ENCODE measurements around the gene BCL2. TPM values are rescaled to one million over a fixed set of nuclear protein-coding genes. Genes with fewer than 3 reads are reported as not detected.

BCL2 gene
- total RNA-seq, 1 donor from 2014 or later: 76.1 TPM

GRCh38 chr18:63301434-63301833 is 18.1 kb downstream of the BCL2 start:
- H3K27me3 Mint-ChIP-seq (ENCODE audit: low read depth): no peaks in the 10 kb centered on the region
- peaks cover 78% of the 10 kb centered on the region for H3K4me1 Mint-ChIP-seq (ENCODE audit: low read depth)
- H3K36me3 Mint-ChIP-seq (ENCODE audit: low read depth): peaks cover 80% of the 10 kb centered on the region
- DNase-seq (ENCODE audit: low spot score): no peak
- peak overlapping the region; percentile 92 for H3K27ac Mint-ChIP-seq
- intact Hi-C loops (cut with micrococcal nuclease): loop anchor here (2.0 kb wide), 2 partner anchors 33 to 67 kb away; no protein-coding TSS in a partner anchor
- peak overlapping the region; percentile 49 for H3K4me3 Mint-ChIP-seq (ENCODE audit: low read depth)
- H3K9me3 Mint-ChIP-seq: no peaks in the 10 kb centered on the region

GRCh38 chr18:63299837-63300745 is 19.5 kb downstream of the BCL2 start:
- H3K4me3 Mint-ChIP-seq (ENCODE audit: low read depth): peak overlapping the region; percentile 61
- H3K4me1 Mint-ChIP-seq (ENCODE audit: low read depth): peaks cover 79% of the 10 kb centered on the region
- intact Hi-C loops (cut with micrococcal nuclease): loop anchor here (1.0 to 2.0 kb wide), 6 partner anchors 16 to 145 kb away; no protein-coding TSS in a partner anchor
- peaks cover 85% of the 10 kb centered on the region for H3K36me3 Mint-ChIP-seq (ENCODE audit: low read depth)
- no peaks in the 10 kb centered on the region for H3K27me3 Mint-ChIP-seq (ENCODE audit: low read depth)
- H3K9me3 Mint-ChIP-seq: no peaks in the 10 kb centered on the region
- peak overlapping the region; percentile 94 for H3K27ac Mint-ChIP-seq
- no peak for DNase-seq (ENCODE audit: low spot score)

- Mint-ChIP-seq H3K27ac (peak overlapping the region; percentile 94), H3K9me3 (no peaks in the 10 kb centered on the region), H3K4me3 (ENCODE audit: low read depth) (peak overlapping the region; percentile 5), H3K4me1 (ENCODE audit: low read depth) (peaks cover 71% of the 10 kb centered on the region), H3K27me3 (ENCODE audit: low read depth) (no peaks in the 10 kb centered on the region), H3K36me3 (ENCODE audit: low read depth) (peaks cover 78% of the 10 kb centered on the region)
- no peak for DNase-seq (ENCODE audit: low spot score)
- intact Hi-C loops (cut with micrococcal nuclease): no loop called here
These were observed 20.9 kb downstream of the BCL2 start for GRCh38 chr18:63298400-63299365.

- intact Hi-C loops (cut with micrococcal nuclease): no loop called here
- Mint-ChIP-seq H3K27ac (peak overlapping the region; percentile 71), H3K36me3 (ENCODE audit: low read depth) (peaks cover 72% of the 10 kb centered on the region), H3K4me3 (ENCODE audit: low read depth) (no peak overlapping the region), H3K27me3 (ENCODE audit: low read depth) (no peaks in the 10 kb centered on the region), H3K4me1 (ENCODE audit: low read depth) (peaks cover 74% of the 10 kb centered on the region), H3K9me3 (no peaks in the 10 kb centered on the region)
- DNase-seq (ENCODE audit: low spot score): no peak
These were observed 21.7 kb downstream of the BCL2 start for GRCh38 chr18:63297687-63298399.

- Mint-ChIP-seq H3K27ac (peak overlapping the region; percentile 9), H3K9me3 (no peaks in the 10 kb centered on the region), H3K4me1 (ENCODE audit: low read depth) (peaks cover 67% of the 10 kb centered on the region), H3K27me3 (ENCODE audit: low read depth) (no peaks in the 10 kb centered on the region), H3K36me3 (ENCODE audit: low read depth) (peaks cover 37% of the 10 kb centered on the region), H3K4me3 (ENCODE audit: low read depth) (no peak overlapping the region)
- DNase-seq (ENCODE audit: low spot score): no peak
- intact Hi-C loops (cut with micrococcal nuclease): no loop called here
These were observed 25.6 kb downstream of the BCL2 start for GRCh38 chr18:63293935-63294334.

GRCh38 chr18:63292831-63293683 is 26.5 kb downstream of the BCL2 start:
- intact Hi-C loops (cut with micrococcal nuclease): no loop called here
- H3K27me3 Mint-ChIP-seq (ENCODE audit: low read depth): no peaks in the 10 kb centered on the region
- no peak for DNase-seq (ENCODE audit: low spot score)
- H3K4me1 Mint-ChIP-seq (ENCODE audit: low read depth): peaks cover 58% of the 10 kb centered on the region
- no peak overlapping the region for H3K4me3 Mint-ChIP-seq (ENCODE audit: low read depth)
- peaks cover 28% of the 10 kb centered on the region for H3K36me3 Mint-ChIP-seq (ENCODE audit: low read depth)
- no peaks in the 10 kb centered on the region for H3K9me3 Mint-ChIP-seq
- H3K27ac Mint-ChIP-seq: peak overlapping the region; percentile 16

- intact Hi-C loops (cut with micrococcal nuclease): loop anchor here (2.0 kb wide), 1 partner anchor 22 kb away; no protein-coding TSS in a partner anchor
- DNase-seq (ENCODE audit: low spot score): no peak
- no peak overlapping the region for H3K4me3 Mint-ChIP-seq (ENCODE audit: low read depth)
- peaks cover 58% of the 10 kb centered on the region for H3K4me1 Mint-ChIP-seq (ENCODE audit: low read depth)
- H3K36me3 Mint-ChIP-seq (ENCODE audit: low read depth): peaks cover 19% of the 10 kb centered on the region
- no peaks in the 10 kb centered on the region for H3K9me3 Mint-ChIP-seq
- no peaks in the 10 kb centered on the region for H3K27me3 Mint-ChIP-seq (ENCODE audit: low read depth)
- H3K27ac Mint-ChIP-seq: peak overlapping the region; percentile 72
These were observed 28.3 kb downstream of the BCL2 start for GRCh38 chr18:63291278-63291677.

GRCh38 chr18:63290821-63291200 is 28.8 kb downstream of the BCL2 start:
- intact Hi-C loops (cut with micrococcal nuclease): loop anchor here (2.0 kb wide), 1 partner anchor 22 kb away; no protein-coding TSS in a partner anchor
- H3K4me1 Mint-ChIP-seq (ENCODE audit: low read depth): peaks cover 59% of the 10 kb centered on the region
- peaks cover 19% of the 10 kb centered on the region for H3K36me3 Mint-ChIP-seq (ENCODE audit: low read depth)
- DNase-seq (ENCODE audit: low spot score): no peak
- H3K27ac Mint-ChIP-seq: peak overlapping the region; percentile 72
- H3K4me3 Mint-ChIP-seq (ENCODE audit: low read depth): peak overlapping the region; percentile 3
- no peaks in the 10 kb centered on the region for H3K9me3 Mint-ChIP-seq
- H3K27me3 Mint-ChIP-seq (ENCODE audit: low read depth): no peaks in the 10 kb centered on the region

GRCh38 chr18:63290166-63290820 is 29.3 kb downstream of the BCL2 start:
- peak overlapping the region; percentile 72 for H3K27ac Mint-ChIP-seq
- H3K4me3 Mint-ChIP-seq (ENCODE audit: low read depth): no peak overlapping the region
- peaks cover 59% of the 10 kb centered on the region for H3K4me1 Mint-ChIP-seq (ENCODE audit: low read depth)
- H3K27me3 Mint-ChIP-seq (ENCODE audit: low read depth): no peaks in the 10 kb centered on the region
- no peak for DNase-seq (ENCODE audit: low spot score)
- intact Hi-C loops (cut with micrococcal nuclease): loop anchor here (2.0 kb wide), 1 partner anchor 21 kb away; no protein-coding TSS in a partner anchor
- peaks cover 19% of the 10 kb centered on the region for H3K36me3 Mint-ChIP-seq (ENCODE audit: low read depth)
- no peaks in the 10 kb centered on the region for H3K9me3 Mint-ChIP-seq

GRCh38 chr18:63288311-63288710 is 31.3 kb downstream of the BCL2 start:
- peaks cover 32% of the 10 kb centered on the region for H3K36me3 Mint-ChIP-seq (ENCODE audit: low read depth)
- H3K4me1 Mint-ChIP-seq (ENCODE audit: low read depth): peaks cover 59% of the 10 kb centered on the region
- intact Hi-C loops (cut with micrococcal nuclease): no loop called here
- no peak overlapping the region for H3K27ac Mint-ChIP-seq
- H3K27me3 Mint-ChIP-seq (ENCODE audit: low read depth): no peaks in the 10 kb centered on the region
- DNase-seq (ENCODE audit: low spot score): no peak
- H3K9me3 Mint-ChIP-seq: no peaks in the 10 kb centered on the region
- no peak overlapping the region for H3K4me3 Mint-ChIP-seq (ENCODE audit: low read depth)

GRCh38 chr18:63287691-63288220 is 31.8 kb downstream of the BCL2 start:
- Mint-ChIP-seq H3K4me3 (ENCODE audit: low read depth) (no peak overlapping the region), H3K9me3 (no peaks in the 10 kb centered on the region), H3K4me1 (ENCODE audit: low read depth) (peaks cover 55% of the 10 kb centered on the region), H3K27ac (no peak overlapping the region), H3K27me3 (ENCODE audit: low read depth) (no peaks in the 10 kb centered on the region), H3K36me3 (ENCODE audit: low read depth) (peaks cover 36% of the 10 kb centered on the region)
- intact Hi-C loops (cut with micrococcal nuclease): no loop called here
- no peak for DNase-seq (ENCODE audit: low spot score)
